ENCODE results near the gene ATRIP.

The ATRIP gene

GRCh38 chr3:48436477-48436787 lies 10.1 kb upstream of the ATRIP start:
- no peak for TF ChIP-seq CTCF (conservative IDR thresholded peaks at IDR 0.05; ENCODE audit: low read depth)
- no peak for DNase-seq (ENCODE audit: low spot score)
- H3K27ac ChIP-seq: peak overlapping the region; percentile 99
- ChIA-PET CTCF (interaction anchor here (0.6 to 2.5 kb wide), 18 partner anchors 9 to 242 kb away, joined by 3 to 68 read pairs (median 5); partner anchors contain the start of gene ZNF589), POLR2A (ENCODE audit: low non-redundant PET) (interaction anchor here (1.3 to 1.5 kb wide), 2 partner anchors 35 to 36 kb away, joined by 3 to 4 read pairs; no protein-coding TSS in a partner anchor)

GRCh38 chr3:48436855-48437254 lies 9.7 kb upstream of the ATRIP start:
- ChIA-PET CTCF (interaction anchor here (1.9 to 2.5 kb wide), 2 partner anchors 36 to 163 kb away, joined by 25 to 68 read pairs; no protein-coding TSS in a partner anchor), POLR2A (ENCODE audit: low non-redundant PET) (interaction anchor here (1.5 kb wide), 1 partner anchor 35 kb away, joined by 4 read pairs; no protein-coding TSS in a partner anchor)
- no peak for TF ChIP-seq CTCF (conservative IDR thresholded peaks at IDR 0.05; ENCODE audit: low read depth)
- no peak for DNase-seq (ENCODE audit: low spot score)
- H3K27ac ChIP-seq: peak overlapping the region; percentile 99

- ChIA-PET POLR2A (ENCODE audit: low non-redundant PET) (interaction anchor here (0.7 kb wide), 1 partner anchor 35 kb away, joined by 3 read pairs; no protein-coding TSS in a partner anchor), CTCF (no interaction called here)
- TF ChIP-seq CTCF (conservative IDR thresholded peaks at IDR 0.05; ENCODE audit: low read depth): no peak
- no peak overlapping the region for H3K27ac ChIP-seq
- no peak for DNase-seq (ENCODE audit: low spot score)
Observed at GRCh38 chr3:48437812-48438211, 8.7 kb upstream of the ATRIP start.

- ChIA-PET CTCF (interaction anchor here (0.6 to 1.1 kb wide), 3 partner anchors 38 to 176 kb away, joined by 3 to 5 read pairs (median 3); no protein-coding TSS in a partner anchor), POLR2A (ENCODE audit: low non-redundant PET) (interaction anchor here (0.6 kb wide), 2 partner anchors 61 to 102 kb away, joined by 3 to 4 read pairs; no protein-coding TSS in a partner anchor)
- DNase-seq (ENCODE audit: low spot score): peak; percentile 97
- peak within 1 kb of the TSS; percentile 86 for H3K27ac ChIP-seq
- TF ChIP-seq CTCF (conservative IDR thresholded peaks at IDR 0.05; ENCODE audit: low read depth): no peak
Observed at GRCh38 chr3:48439820-48440589, 6.5 kb upstream of the ATRIP start, which contains the start of the genes CCDC51 and TMA7. Gene CCDC51, minus strand, starts transcription at chr3:48440119. Its CDS starts 4,991 bp downstream, at chr3:48435128. Gene TMA7, plus strand, starts transcription at chr3:48440257. Its CDS starts 40 bp downstream, at chr3:48440297.

- peak overlapping the region; percentile 86 for H3K27ac ChIP-seq
- no peak for DNase-seq (ENCODE audit: low spot score)
- ChIA-PET POLR2A (ENCODE audit: low non-redundant PET) (no interaction called here), CTCF (interaction anchor here (0.6 kb wide), 1 partner anchor 176 kb away, joined by 5 read pairs; no protein-coding TSS in a partner anchor)
- TF ChIP-seq CTCF (conservative IDR thresholded peaks at IDR 0.05; ENCODE audit: low read depth): no peak
Observed at GRCh38 chr3:48440590-48440958, 6.0 kb upstream of the ATRIP start.

GRCh38 chr3:48441940-48442339 lies 4.6 kb upstream of the ATRIP start:
- peak overlapping the region; percentile 45; the same call in 1 of the 2 replicates for H3K27ac ChIP-seq
- TF ChIP-seq CTCF (conservative IDR thresholded peaks at IDR 0.05; ENCODE audit: low read depth): no peak
- DNase-seq (ENCODE audit: low spot score): no peak
- ChIA-PET CTCF (no interaction called here), POLR2A (ENCODE audit: low non-redundant PET) (no interaction called here)
